BE2C (cell line): Measurements from ENCODE around the gene SEMA3C.

Experiments used
- DNase-seq: peaks from one replicate; pipeline ENCODE4 v3.0.0-alpha.2; 2020
- H3K27me3 ChIP-seq: fragments of 250-450 bp; sonication (Bioruptor Pico); 2 replicates; pipeline ENCODE4 v1.5.1; 2020; ENCODE audit warnings: mild to moderate bottlenecking
- H3K36me3 ChIP-seq: fragments of 250-450 bp; sonication (Bioruptor Pico); 2 replicates; pipeline ENCODE4 v1.5.1; 2020; ENCODE audit warnings: mild to moderate bottlenecking
- H3K4me1 ChIP-seq: fragments of 250-450 bp; sonication (Bioruptor Pico); 2 replicates; pipeline ENCODE4 v1.5.1; 2020
- H3K4me3 ChIP-seq: 2 replicates; pipeline ENCODE4 v1.5.1; 2011; ENCODE audit warnings: low read depth, low read length
- H3K9me3 ChIP-seq: fragments of 250-450 bp; sonication (Bioruptor Pico); 2 replicates; pipeline ENCODE4 v1.5.1; 2020
- CTCF ChIP-seq: IDR thresholded peaks from 2 replicates; pipeline ENCODE4 v1.5.1; 2012; ENCODE audit warnings: mild to moderate bottlenecking, low read depth, low read length

Gene SEMA3C

GRCh38 chr7:80859272-80859970, 59.4 kb downstream of the SEMA3C start:
- DNase-seq = no peak
- no peak overlapping the region for H3K4me3 ChIP-seq
- TF ChIP-seq CTCF = no peak

GRCh38 chr7:80858141-80858903, 60.5 kb downstream of the SEMA3C start:
- no peaks in the 10 kb centered on the region for H3K27me3 ChIP-seq
- no peaks in the 10 kb centered on the region for H3K9me3 ChIP-seq
- no peak overlapping the region for H3K4me3 ChIP-seq
- no peak for TF ChIP-seq CTCF
- no peaks in the 10 kb centered on the region for H3K36me3 ChIP-seq
- H3K4me1 ChIP-seq = peaks cover 8% of the 10 kb centered on the region
- no peak for DNase-seq

More at GRCh38 chr7:80859272-80859970, 59.4 kb downstream of the SEMA3C start:
- no peaks in the 10 kb centered on the region for H3K36me3 ChIP-seq
- peaks cover 8% of the 10 kb centered on the region for H3K4me1 ChIP-seq
- no peaks in the 10 kb centered on the region for H3K27me3 ChIP-seq
- no peaks in the 10 kb centered on the region for H3K9me3 ChIP-seq

GRCh38 chr7:80856769-80857168, 62.1 kb downstream of the SEMA3C start:
- H3K27me3 ChIP-seq = no peaks in the 10 kb centered on the region
- peaks cover 8% of the 10 kb centered on the region for H3K4me1 ChIP-seq
- no peaks in the 10 kb centered on the region for H3K9me3 ChIP-seq
- DNase-seq = no peak
- H3K36me3 ChIP-seq = no peaks in the 10 kb centered on the region
- H3K4me3 ChIP-seq = no peak overlapping the region
- no peak for TF ChIP-seq CTCF

- DNase-seq = no peak
- no peaks in the 10 kb centered on the region for H3K4me1 ChIP-seq
- H3K9me3 ChIP-seq = no peaks in the 10 kb centered on the region
- H3K27me3 ChIP-seq = no peaks in the 10 kb centered on the region
- no peaks in the 10 kb centered on the region for H3K36me3 ChIP-seq
- H3K4me3 ChIP-seq = no peak overlapping the region
- TF ChIP-seq CTCF = no peak
Observed at GRCh38 chr7:80851896-80852476, 66.9 kb downstream of the SEMA3C start.

GRCh38 chr7:80848841-80849240, 70.0 kb downstream of the SEMA3C start:
- no peak for TF ChIP-seq CTCF

More at GRCh38 chr7:80848841-80849240, 70.0 kb downstream of the SEMA3C start:
- Histone ChIP-seq H3K36me3 (no peaks in the 10 kb centered on the region), H3K4me3 (no peak overlapping the region), H3K4me1 (no peaks in the 10 kb centered on the region), H3K27me3 (no peaks in the 10 kb centered on the region), H3K9me3 (no peaks in the 10 kb centered on the region)
- no peak for DNase-seq
